LoVo (cell line): ENCODE data around the gene COTL1.
"Not testable (repeated sequence)": the region's sequence is repeated elsewhere in the genome, so short reads cannot be mapped to it uniquely, and the experiment has no call there.

Experiments used
- DNase-seq: peaks from one replicate; pipeline ENCODE4 v3.0.0-alpha.2; 2016; ENCODE audit warnings: low spot score

The COTL1 gene

GRCh38 chr16:84528322-84528721, 89.6 kb downstream of the COTL1 start:
- no peak for DNase-seq

- no peak for DNase-seq
These were observed 90.2 kb downstream of the COTL1 start for GRCh38 chr16:84527532-84528269.

- DNase-seq: no peak
These were observed 90.9 kb downstream of the COTL1 start for GRCh38 chr16:84526794-84527531.

GRCh38 chr16:84524941-84525581, 92.8 kb downstream of the COTL1 start:
- not testable (repeated sequence) for DNase-seq

- DNase-seq: no peak
These were observed 93.4 kb downstream of the COTL1 start for GRCh38 chr16:84524346-84524920.

- no peak for DNase-seq
These were observed 96.4 kb downstream of the COTL1 start for GRCh38 chr16:84521497-84521770.

GRCh38 chr16:84520725-84521496, 97.0 kb downstream of the COTL1 start:
- DNase-seq: no peak

GRCh38 chr16:84519855-84520254, 98.0 kb downstream of the COTL1 start:
- no peak for DNase-seq

GRCh38 chr16:84518804-84519341, 99.0 kb downstream of the COTL1 start:
- no peak for DNase-seq

GRCh38 chr16:84518220-84518619, 99.7 kb downstream of the COTL1 start:
- not testable (repeated sequence) for DNase-seq

GRCh38 chr16:84517366-84517765, 100.5 kb downstream of the COTL1 start:
- DNase-seq: no peak
